NOMO-1 treated with DMSO at 0.1 percent for 48 hours (cell line): Measurements from ENCODE around the gene SLC5A9.
A peak's percentile ranks its signal among the peaks of the same experiment; 100 is the strongest.
"Not testable (repeated sequence)": the region's sequence is repeated elsewhere in the genome, so short reads cannot be mapped to it uniquely, and the experiment has no call there.

Source experiments
- DNase-seq: peaks from one replicate; lab custom pipeline; 2025; ENCODE audit not compliant: unreplicated experiment; lab: John Stamatoyannopoulos, UW

SLC5A9 gene

GRCh38 chr1:48236716-48237470 lies 14.4 kb downstream of the SLC5A9 start:
- peak; percentile 15 for DNase-seq

GRCh38 chr1:48242141-48242736 lies 19.7 kb downstream of the SLC5A9 start:
- no peak for DNase-seq

- peak; percentile 91 for DNase-seq
Measured at GRCh38 chr1:48245106-48245505, 22.6 kb downstream of the SLC5A9 start.

GRCh38 chr1:48246727-48247126 lies 24.2 kb downstream of the SLC5A9 start:
- DNase-seq = no peak

- DNase-seq = no peak
Measured at GRCh38 chr1:48248356-48248755, 25.8 kb downstream of the SLC5A9 start.

GRCh38 chr1:48249868-48250267 lies 27.4 kb downstream of the SLC5A9 start:
- DNase-seq = no peak

- DNase-seq = no peak
Measured at GRCh38 chr1:48250572-48250971, 28.1 kb downstream of the SLC5A9 start.

GRCh38 chr1:48251323-48251722 lies 28.8 kb downstream of the SLC5A9 start:
- DNase-seq = no peak

GRCh38 chr1:48251821-48252220 lies 29.3 kb downstream of the SLC5A9 start:
- no peak for DNase-seq

- DNase-seq = no peak
Measured at GRCh38 chr1:48254254-48254653, 31.7 kb downstream of the SLC5A9 start.

- DNase-seq = no peak
Measured at GRCh38 chr1:48258106-48258505, 35.6 kb downstream of the SLC5A9 start.

GRCh38 chr1:48261881-48262400 lies 39.4 kb downstream of the SLC5A9 start:
- no peak for DNase-seq

- DNase-seq = no peak
Measured at GRCh38 chr1:48263041-48263440, 40.5 kb downstream of the SLC5A9 start.

GRCh38 chr1:48266576-48266975 lies 44.1 kb downstream of the SLC5A9 start:
- no peak for DNase-seq

- not testable (repeated sequence) for DNase-seq
Measured at GRCh38 chr1:48277437-48277836, 54.9 kb downstream of the SLC5A9 start.

GRCh38 chr1:48282329-48282728 lies 59.8 kb downstream of the SLC5A9 start:
- DNase-seq = not testable (repeated sequence)

- DNase-seq = not testable (repeated sequence)
Measured at GRCh38 chr1:48284696-48285420, 62.3 kb downstream of the SLC5A9 start.

- no peak for DNase-seq
Measured at GRCh38 chr1:48285525-48285924, 63.0 kb downstream of the SLC5A9 start.

GRCh38 chr1:48291421-48291820 lies 68.9 kb downstream of the SLC5A9 start:
- no peak for DNase-seq

- DNase-seq = no peak
Measured at GRCh38 chr1:48292706-48293105, 70.2 kb downstream of the SLC5A9 start.

- DNase-seq = not testable (repeated sequence)
Measured at GRCh38 chr1:48294094-48294493, 71.6 kb downstream of the SLC5A9 start.

GRCh38 chr1:48294656-48295055 lies 72.1 kb downstream of the SLC5A9 start:
- no peak for DNase-seq
